HEK293 (cell line): Measurements from ENCODE around the gene ZNF462.

Experiments used
- EGR2 ChIP-seq: fragments of 450-650 bp; formaldehyde crosslinking; IDR thresholded peaks from 2 replicates; pipeline ENCODE4 v1.5.1; 2016; ENCODE audit warnings: low read depth, missing biosample characterization, missing genetic modification characterization
- FEZF1 ChIP-seq: fragments of 450-650 bp; formaldehyde crosslinking; IDR thresholded peaks from 2 replicates; pipeline ENCODE4 v1.5.1; 2016; ENCODE audit warnings: missing biosample characterization, missing genetic modification characterization
- SP3 ChIP-seq: fragments of 450-650 bp; formaldehyde crosslinking; IDR thresholded peaks from 2 replicates; pipeline ENCODE4 v1.5.1; 2016; ENCODE audit warnings: missing biosample characterization, missing genetic modification characterization
- ZFP69B ChIP-seq: fragments of 450-650 bp; formaldehyde crosslinking; IDR thresholded peaks from 2 replicates; pipeline ENCODE4 v1.5.1; 2016; ENCODE audit warnings: missing biosample characterization, missing genetic modification characterization
- ZIC2 ChIP-seq: fragments of 450-650 bp; formaldehyde crosslinking; IDR thresholded peaks from 2 replicates; pipeline ENCODE4 v1.5.1; 2016; ENCODE audit warnings: missing biosample characterization, missing genetic modification characterization
- ZNF114 ChIP-seq: fragments of 450-650 bp; formaldehyde crosslinking; IDR thresholded peaks from 2 replicates; pipeline ENCODE4 v1.5.0; 2017; ENCODE audit warnings: missing biosample characterization, missing genetic modification characterization
- ZNF169 ChIP-seq: fragments of 450-650 bp; formaldehyde crosslinking; IDR thresholded peaks from 2 replicates; pipeline ENCODE4 v1.5.1; 2016; ENCODE audit warnings: missing biosample characterization, missing genetic modification characterization
- ZNF2 ChIP-seq: fragments of 450-650 bp; formaldehyde crosslinking; IDR thresholded peaks from 2 replicates; pipeline ENCODE4 v1.5.1; 2016; ENCODE audit warnings: missing biosample characterization, missing genetic modification characterization
- ZNF211 ChIP-seq: fragments of 450-650 bp; formaldehyde crosslinking; IDR thresholded peaks from 2 replicates; pipeline ENCODE4 v1.5.1; 2016; ENCODE audit warnings: low read depth, missing biosample characterization, missing genetic modification characterization
- ZNF266 ChIP-seq: fragments of 450-650 bp; formaldehyde crosslinking; IDR thresholded peaks from 2 replicates; pipeline ENCODE4 v1.5.1; 2016; ENCODE audit warnings: missing biosample characterization, missing genetic modification characterization, low read depth
- ZNF274 ChIP-seq, 2 experiments: fragments of 200-500 bp in 1 of 2; fragments of 450-650 bp in 1 of 2; sonication (Bioruptor generic) in 1 of 2; formaldehyde crosslinking in 1 of 2; IDR thresholded peaks; 2 replicates each; pipeline versions ENCODE4 v1.5.1 to v1.6.1; 2014 to 2016; ENCODE audit warnings: borderline replicate concordance in 1 of 2, inconsistent platforms in 1 of 2, low read length in 1 of 2, missing biosample characterization in 1 of 2, missing genetic modification characterization in 1 of 2
- ZNF292 ChIP-seq: fragments of 450-650 bp; formaldehyde crosslinking; IDR thresholded peaks from 2 replicates; pipeline ENCODE4 v1.5.1; 2016; ENCODE audit warnings: low read depth, missing biosample characterization, missing genetic modification characterization, borderline replicate concordance
- ZNF311 ChIP-seq: fragments of 450-650 bp; formaldehyde crosslinking; IDR thresholded peaks from 2 replicates; pipeline ENCODE4 v1.5.1; 2017; ENCODE audit warnings: missing biosample characterization, missing genetic modification characterization, borderline replicate concordance
- ZNF324 ChIP-seq: fragments of 450-650 bp; formaldehyde crosslinking; IDR thresholded peaks from 2 replicates; pipeline ENCODE4 v1.5.1; 2016; ENCODE audit warnings: missing biosample characterization, missing genetic modification characterization
- ZNF394 ChIP-seq: fragments of 450-650 bp; formaldehyde crosslinking; IDR thresholded peaks from 2 replicates; pipeline ENCODE4 v1.5.1; 2016; ENCODE audit warnings: missing biosample characterization, missing genetic modification characterization, mild to moderate bottlenecking, moderate library complexity, borderline replicate concordance
- ZNF416 ChIP-seq: fragments of 450-650 bp; formaldehyde crosslinking; IDR thresholded peaks from 2 replicates; pipeline ENCODE4 v1.5.1; 2016; ENCODE audit warnings: missing biosample characterization, missing genetic modification characterization
- ZNF529 ChIP-seq: fragments of 450-650 bp; formaldehyde crosslinking; IDR thresholded peaks from 2 replicates; pipeline ENCODE4 v1.5.1; 2017; ENCODE audit warnings: missing genetic modification characterization, missing biosample characterization; ENCODE audit not compliant: insufficient replicate concordance
- ZNF658 ChIP-seq: fragments of 450-650 bp; formaldehyde crosslinking; IDR thresholded peaks from 2 replicates; pipeline ENCODE4; 2016; ENCODE audit warnings: missing biosample characterization, missing genetic modification characterization
- ZNF792 ChIP-seq: fragments of 450-650 bp; formaldehyde crosslinking; IDR thresholded peaks from 2 replicates; pipeline ENCODE4 v1.5.1; 2016; ENCODE audit warnings: missing biosample characterization, missing genetic modification characterization
- ZSCAN16 ChIP-seq: fragments of 450-650 bp; formaldehyde crosslinking; IDR thresholded peaks from 2 replicates; pipeline ENCODE4 v1.5.1; 2016; ENCODE audit warnings: missing biosample characterization, missing genetic modification characterization
- TF ChIP-seq, protein P1 (sequence below): fragments of 450-650 bp; formaldehyde crosslinking; optimal IDR thresholded peaks from 2 replicates; pipeline ENCODE3; 2016; ENCODE audit warnings: missing biosample characterization, mild to moderate bottlenecking, missing genetic modification characterization
- TF ChIP-seq, protein P2 (sequence below): fragments of 450-650 bp; formaldehyde crosslinking; IDR thresholded peaks from 2 replicates; pipeline ENCODE4 v1.5.1; 2016; ENCODE audit warnings: missing biosample characterization, missing genetic modification characterization
- TF ChIP-seq, protein P3 (sequence below): fragments of 450-650 bp; formaldehyde crosslinking; IDR thresholded peaks from 2 replicates; pipeline ENCODE4 v1.5.1; 2016; ENCODE audit warnings: missing biosample characterization, missing genetic modification characterization
- TF ChIP-seq, protein P4 (sequence below): fragments of 450-650 bp; formaldehyde crosslinking; IDR thresholded peaks from 2 replicates; pipeline ENCODE4 v1.5.1; 2016; ENCODE audit warnings: missing biosample characterization, missing genetic modification characterization
- TF ChIP-seq, protein P5 (sequence below): fragments of 450-650 bp; formaldehyde crosslinking; IDR thresholded peaks from 2 replicates; pipeline ENCODE4 v1.5.1; 2016; ENCODE audit warnings: missing biosample characterization, missing genetic modification characterization
- TF ChIP-seq, protein P6 (sequence below): fragments of 450-650 bp; formaldehyde crosslinking; IDR thresholded peaks from 2 replicates; pipeline ENCODE4 v1.5.1; 2016; ENCODE audit warnings: missing biosample characterization, missing genetic modification characterization
- TF ChIP-seq, protein P7 (sequence below): fragments of 450-650 bp; formaldehyde crosslinking; IDR thresholded peaks from 2 replicates; pipeline ENCODE4 v1.5.1; 2017; ENCODE audit warnings: missing biosample characterization, missing genetic modification characterization

ZNF462 gene

DNA sequence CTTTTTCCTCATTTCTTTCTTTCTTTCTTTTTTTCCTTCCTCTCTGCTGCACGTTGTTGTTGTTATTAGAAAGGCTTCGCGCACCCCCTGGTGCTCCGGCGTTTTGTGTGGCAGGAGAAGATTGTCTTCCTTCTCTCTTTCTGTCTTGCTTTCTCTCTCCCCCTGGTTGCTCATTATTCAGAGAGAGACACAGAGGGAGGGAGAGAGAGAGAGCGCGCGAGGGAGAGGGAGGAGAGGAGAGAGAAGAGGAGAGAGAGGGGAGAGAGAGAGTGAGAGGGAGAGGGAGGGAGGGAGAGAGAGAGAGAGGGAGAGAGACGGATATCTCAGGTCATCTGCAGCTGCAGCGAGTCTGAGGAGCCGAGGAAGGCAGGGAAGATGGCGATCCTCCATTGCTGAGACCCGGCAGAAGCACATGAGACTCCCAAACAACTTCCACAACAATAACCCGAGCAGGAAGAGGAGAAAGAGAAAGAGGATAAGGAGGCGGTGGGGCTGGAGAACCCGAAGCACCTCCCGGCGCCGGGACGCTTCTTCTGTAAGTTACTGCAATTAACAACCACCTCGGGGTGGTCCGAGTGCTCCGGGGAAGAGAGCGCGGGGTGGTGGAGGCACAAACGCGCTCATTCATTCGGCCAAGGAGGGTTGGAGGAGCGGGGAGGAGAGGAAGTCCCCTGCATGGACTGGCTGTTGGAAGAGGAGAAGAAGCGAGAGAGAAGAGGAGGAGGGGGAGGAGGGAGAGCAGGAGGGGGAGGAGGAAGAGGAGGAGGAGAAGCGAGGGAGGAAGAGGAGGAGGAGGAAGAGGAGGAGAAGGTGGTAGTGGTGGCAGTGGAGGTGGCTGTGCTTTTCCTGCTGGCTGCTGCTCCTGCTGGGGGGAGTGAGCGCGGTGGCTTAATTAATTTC is at the start of gene ZNF462 (continued):
- no peak for TF ChIP-seq ZNF114 (tag by site-specific recombination)
- peak; percentile 1; the same call in 1 of the 2 replicates for TF ChIP-seq ZFP69B
- TF ChIP-seq FEZF1 (tag by site-specific recombination): peak; percentile 15; the same call in 1 of the 2 replicates
- no peak for TF ChIP-seq ZNF658
- TF ChIP-seq, protein P1, sequence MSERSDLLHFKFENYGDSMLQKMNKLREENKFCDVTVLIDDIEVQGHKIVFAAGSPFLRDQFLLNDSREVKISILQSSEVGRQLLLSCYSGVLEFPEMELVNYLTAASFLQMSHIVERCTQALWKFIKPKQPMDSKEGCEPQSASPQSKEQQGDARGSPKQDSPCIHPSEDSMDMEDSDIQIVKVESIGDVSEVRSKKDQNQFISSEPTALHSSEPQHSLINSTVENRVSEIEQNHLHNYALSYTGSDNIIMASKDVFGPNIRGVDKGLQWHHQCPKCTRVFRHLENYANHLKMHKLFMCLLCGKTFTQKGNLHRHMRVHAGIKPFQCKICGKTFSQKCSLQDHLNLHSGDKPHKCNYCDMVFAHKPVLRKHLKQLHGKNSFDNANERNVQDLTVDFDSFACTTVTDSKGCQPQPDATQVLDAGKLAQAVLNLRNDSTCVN: peak; percentile 40
- TF ChIP-seq, protein P2, sequence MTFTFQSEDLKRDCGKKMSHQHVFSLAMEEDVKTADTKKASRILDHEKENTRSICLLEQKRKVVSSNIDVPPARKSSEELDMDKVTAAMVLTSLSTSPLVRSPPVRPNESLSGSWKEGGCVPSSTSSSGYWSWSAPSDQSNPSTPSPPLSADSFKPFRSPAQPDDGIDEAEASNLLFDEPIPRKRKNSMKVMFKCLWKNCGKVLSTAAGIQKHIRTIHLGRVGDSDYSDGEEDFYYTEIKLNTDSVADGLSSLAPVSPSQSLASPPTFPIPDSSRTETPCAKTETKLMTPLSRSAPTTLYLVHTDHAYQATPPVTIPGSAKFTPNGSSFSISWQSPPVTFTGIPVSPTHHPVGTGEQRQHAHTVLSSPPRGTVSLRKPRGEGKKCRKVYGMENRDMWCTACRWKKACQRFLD (tag by site-specific recombination): no peak
- TF ChIP-seq, protein P3, sequence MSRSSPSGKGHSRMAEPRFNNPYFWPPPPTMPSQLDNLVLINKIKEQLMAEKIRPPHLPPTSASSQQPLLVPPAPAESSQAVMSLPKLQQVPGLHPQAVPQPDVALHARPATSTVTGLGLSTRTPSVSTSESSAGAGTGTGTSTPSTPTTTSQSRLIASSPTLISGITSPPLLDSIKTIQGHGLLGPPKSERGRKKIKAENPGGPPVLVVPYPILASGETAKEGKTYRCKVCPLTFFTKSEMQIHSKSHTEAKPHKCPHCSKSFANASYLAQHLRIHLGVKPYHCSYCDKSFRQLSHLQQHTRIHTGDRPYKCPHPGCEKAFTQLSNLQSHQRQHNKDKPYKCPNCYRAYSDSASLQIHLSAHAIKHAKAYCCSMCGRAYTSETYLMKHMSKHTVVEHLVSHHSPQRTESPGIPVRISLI: no peak
- no peak for TF ChIP-seq ZNF266 (tag by site-specific recombination)
- TF ChIP-seq, protein P4, sequence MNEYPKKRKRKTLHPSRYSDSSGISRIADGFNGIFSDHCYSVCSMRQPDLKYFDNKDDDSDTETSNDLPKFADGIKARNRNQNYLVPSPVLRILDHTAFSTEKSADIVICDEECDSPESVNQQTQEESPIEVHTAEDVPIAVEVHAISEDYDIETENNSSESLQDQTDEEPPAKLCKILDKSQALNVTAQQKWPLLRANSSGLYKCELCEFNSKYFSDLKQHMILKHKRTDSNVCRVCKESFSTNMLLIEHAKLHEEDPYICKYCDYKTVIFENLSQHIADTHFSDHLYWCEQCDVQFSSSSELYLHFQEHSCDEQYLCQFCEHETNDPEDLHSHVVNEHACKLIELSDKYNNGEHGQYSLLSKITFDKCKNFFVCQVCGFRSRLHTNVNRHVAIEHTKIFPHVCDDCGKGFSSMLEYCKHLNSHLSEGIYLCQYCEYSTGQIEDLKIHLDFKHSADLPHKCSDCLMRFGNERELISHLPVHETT (tag by site-specific recombination): no peak
- peak; percentile 59; the same call in 1 of the 2 replicates for TF ChIP-seq ZNF394 (tag by site-specific recombination)
- peak; percentile 47; the same call in 1 of the 2 replicates for TF ChIP-seq ZSCAN16 (tag by site-specific recombination)
- no peak for TF ChIP-seq ZNF211 (tag by site-specific recombination)
- peak; percentile 46 for TF ChIP-seq ZIC2 (tag by site-specific recombination)
- TF ChIP-seq ZNF416 (tag by site-specific recombination): no peak
- TF ChIP-seq ZNF292: no peak
- peak; percentile 92 for TF ChIP-seq ZNF169
- TF ChIP-seq EGR2: peak; percentile 98
- TF ChIP-seq, protein P5, sequence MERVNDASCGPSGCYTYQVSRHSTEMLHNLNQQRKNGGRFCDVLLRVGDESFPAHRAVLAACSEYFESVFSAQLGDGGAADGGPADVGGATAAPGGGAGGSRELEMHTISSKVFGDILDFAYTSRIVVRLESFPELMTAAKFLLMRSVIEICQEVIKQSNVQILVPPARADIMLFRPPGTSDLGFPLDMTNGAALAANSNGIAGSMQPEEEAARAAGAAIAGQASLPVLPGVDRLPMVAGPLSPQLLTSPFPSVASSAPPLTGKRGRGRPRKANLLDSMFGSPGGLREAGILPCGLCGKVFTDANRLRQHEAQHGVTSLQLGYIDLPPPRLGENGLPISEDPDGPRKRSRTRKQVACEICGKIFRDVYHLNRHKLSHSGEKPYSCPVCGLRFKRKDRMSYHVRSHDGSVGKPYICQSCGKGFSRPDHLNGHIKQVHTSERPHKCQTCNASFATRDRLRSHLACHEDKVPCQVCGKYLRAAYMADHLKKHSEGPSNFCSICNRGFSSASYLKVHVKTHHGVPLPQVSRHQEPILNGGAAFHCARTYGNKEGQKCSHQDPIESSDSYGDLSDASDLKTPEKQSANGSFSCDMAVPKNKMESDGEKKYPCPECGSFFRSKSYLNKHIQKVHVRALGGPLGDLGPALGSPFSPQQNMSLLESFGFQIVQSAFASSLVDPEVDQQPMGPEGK (tag by site-specific recombination): peak; percentile 52
- no peak for TF ChIP-seq ZNF529
- TF ChIP-seq, protein P6, sequence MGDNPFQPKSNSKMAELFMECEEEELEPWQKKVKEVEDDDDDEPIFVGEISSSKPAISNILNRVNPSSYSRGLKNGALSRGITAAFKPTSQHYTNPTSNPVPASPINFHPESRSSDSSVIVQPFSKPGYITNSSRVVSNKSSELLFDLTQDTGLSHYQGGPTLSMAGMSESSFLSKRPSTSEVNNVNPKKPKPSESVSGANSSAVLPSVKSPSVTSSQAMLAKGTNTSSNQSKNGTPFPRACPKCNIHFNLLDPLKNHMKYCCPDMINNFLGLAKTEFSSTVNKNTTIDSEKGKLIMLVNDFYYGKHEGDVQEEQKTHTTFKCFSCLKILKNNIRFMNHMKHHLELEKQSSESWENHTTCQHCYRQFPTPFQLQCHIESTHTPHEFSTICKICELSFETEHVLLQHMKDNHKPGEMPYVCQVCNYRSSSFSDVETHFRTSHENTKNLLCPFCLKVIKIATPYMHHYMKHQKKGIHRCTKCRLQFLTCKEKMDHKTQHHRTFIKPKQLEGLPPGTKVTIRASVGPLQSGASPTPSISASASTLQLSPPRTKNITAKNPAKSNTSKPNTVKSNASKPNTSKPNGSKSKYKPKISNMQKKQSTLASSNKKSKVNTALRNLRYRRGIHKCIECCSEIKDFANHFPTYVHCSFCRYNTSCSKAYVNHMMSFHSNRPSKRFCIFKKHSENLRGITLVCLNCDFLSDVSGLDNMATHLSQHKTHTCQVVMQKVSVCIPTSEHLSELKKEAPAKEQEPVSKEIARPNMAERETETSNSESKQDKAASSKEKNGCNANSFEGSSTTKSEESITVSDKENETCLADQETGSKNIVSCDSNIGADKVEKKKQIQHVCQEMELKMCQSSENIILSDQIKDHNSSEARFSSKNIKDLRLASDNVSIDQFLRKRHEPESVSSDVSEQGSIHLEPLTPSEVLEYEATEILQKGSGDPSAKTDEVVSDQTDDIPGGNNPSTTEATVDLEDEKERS (tag by site-specific recombination): no peak
- TF ChIP-seq ZNF792 (tag by site-specific recombination): no peak
- peak; percentile 70 for TF ChIP-seq SP3 (tag by site-specific recombination)
- no peak for TF ChIP-seq ZNF324 (tag by site-specific recombination)
- TF ChIP-seq ZNF274 (IDR thresholded peaks at IDR 0.05; ENCODE audit: low read length): no peak
- no peak for TF ChIP-seq ZNF274 (tag by site-specific recombination; IDR thresholded peaks at IDR 0.05; ENCODE audit: borderline replicate concordance)
- no peak for TF ChIP-seq ZNF2 (tag by site-specific recombination)
- no peak for TF ChIP-seq ZNF311 (tag by site-specific recombination)
- TF ChIP-seq, protein P7, sequence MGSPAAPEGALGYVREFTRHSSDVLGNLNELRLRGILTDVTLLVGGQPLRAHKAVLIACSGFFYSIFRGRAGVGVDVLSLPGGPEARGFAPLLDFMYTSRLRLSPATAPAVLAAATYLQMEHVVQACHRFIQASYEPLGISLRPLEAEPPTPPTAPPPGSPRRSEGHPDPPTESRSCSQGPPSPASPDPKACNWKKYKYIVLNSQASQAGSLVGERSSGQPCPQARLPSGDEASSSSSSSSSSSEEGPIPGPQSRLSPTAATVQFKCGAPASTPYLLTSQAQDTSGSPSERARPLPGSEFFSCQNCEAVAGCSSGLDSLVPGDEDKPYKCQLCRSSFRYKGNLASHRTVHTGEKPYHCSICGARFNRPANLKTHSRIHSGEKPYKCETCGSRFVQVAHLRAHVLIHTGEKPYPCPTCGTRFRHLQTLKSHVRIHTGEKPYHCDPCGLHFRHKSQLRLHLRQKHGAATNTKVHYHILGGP (tag by site-specific recombination): no peak
